Spleen (tissue), 7 donors: ENCODE data around the gene TLCD3B.
A peak's percentile ranks its signal among the peaks of the same experiment; 100 is the strongest.

Source experiments
- CTCF ChIP-seq, 11 experiments: fragments of 200-600 bp in 7 of 11; fragments of 450-650 bp in 4 of 11; sonication (generic) in 4 of 11; IDR thresholded peaks in 8 of 11; conservative IDR thresholded peaks in 3 of 11; 1 replicate in 7 of 11; 2 replicates in 4 of 11; pipeline versions ENCODE4 v1.4.0 to v1.8.0; 2016 to 2021; ENCODE audit warnings: antibody characterized with exemption in 11 of 11, inconsistent platforms in 4 of 11, mild to moderate bottlenecking in 1 of 11
- POLR2A ChIP-seq, 3 donors: fragments of 450-650 bp; IDR thresholded peaks; one replicate each; pipeline ENCODE4 v1.5.1; 2017; ENCODE audit warnings: antibody characterized with exemption in 3 of 3, mild to moderate bottlenecking in 1 of 3
- POLR2AphosphoS5 ChIP-seq, 3 donors: sonication (generic); formaldehyde crosslinking; IDR thresholded peaks; one replicate each; pipeline ENCODE4 v1.5.1; 2017; ENCODE audit warnings: antibody characterized with exemption in 3 of 3
- donor health status: DM: no; HTN: no; CAD: no; lungs with moderate emphysema.
- donor health status: DM: no; HTN: no; CAD: no.
- donor health status: DM: no; HTN: no; CAD: no.

- TF ChIP-seq POLR2A (IDR thresholded peaks at IDR 0.05) = peak in 1 of 3 donors; percentile 15
- peak; percentile 14 to 58 (median 41) for TF ChIP-seq CTCF (IDR thresholded peaks at IDR 0.05 in 8 of 11, conservative IDR thresholded peaks at IDR 0.05 in 3 of 11)
- TF ChIP-seq POLR2AphosphoS5 (IDR thresholded peaks at IDR 0.05) = peak; percentile 71 to 84 (median 78)
Measured at GRCh38 chr16:30063893-30064728, 33.0 kb upstream of the TLCD3B start.
